GM12891 (cell line): ENCODE data around the gene PSMD9.

Experiments
- POLR2AphosphoS5 ChIP-seq: IDR thresholded peaks from 2 replicates; pipeline ENCODE4 v1.6.1; 2011; ENCODE audit warnings: low read depth, low read length, control low read depth
- SPI1 ChIP-seq: IDR thresholded peaks from 2 replicates; pipeline ENCODE4 v1.6.1; 2011; ENCODE audit warnings: low read depth, low read length, control low read depth

- TF ChIP-seq POLR2AphosphoS5: no peak
- TF ChIP-seq SPI1: no peak
These were observed 32.5 kb downstream of the PSMD9 start for GRCh38 chr12:121921066-121921465.
